Mammary epithelial cell (primary cell): ENCODE measurements around the gene TXNDC16.

ENCODE experiments used
- EZH2 ChIP-seq: IDR thresholded peaks from 2 replicates; pipeline ENCODE4 v1.6.1; 2012; ENCODE audit warnings: low read length, inconsistent platforms, borderline replicate concordance
- TF ChIP-seq, protein P1 (sequence below), 2 donors: IDR thresholded peaks in 1 of 2; conservative IDR thresholded peaks in 1 of 2; 2 replicates each; pipeline ENCODE4 v1.5.1; 2011 to 2012; ENCODE audit warnings: inconsistent platforms in 2 of 2, low read length in 2 of 2, mild to moderate bottlenecking in 2 of 2, control low read depth in 1 of 2, low read depth in 1 of 2; ENCODE audit not compliant: insufficient read depth in 1 of 2; ENCODE audit errors: extremely low read depth in 1 of 2

DNA sequence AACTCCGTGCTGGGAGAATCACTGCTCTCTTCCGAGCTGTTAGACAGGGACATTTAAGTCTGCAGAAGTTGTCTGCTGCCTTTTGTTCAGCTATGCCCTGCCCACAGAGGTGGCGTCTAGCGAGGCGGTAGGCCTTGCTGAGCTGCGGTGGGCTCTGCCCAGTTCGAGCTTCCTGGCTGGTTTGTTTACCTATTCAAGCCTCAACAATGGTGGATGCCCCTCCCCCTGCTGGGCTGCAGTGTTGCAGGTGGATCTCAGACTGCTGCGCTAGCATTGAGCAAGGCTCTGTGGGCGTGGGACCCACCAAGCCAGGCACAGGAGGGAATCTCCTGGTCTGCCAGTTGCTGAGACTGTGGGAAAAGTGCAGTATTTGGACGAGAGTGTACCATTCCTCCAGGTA is 44.0 kb upstream of the TXNDC16 start:
- TF ChIP-seq, protein P1, sequence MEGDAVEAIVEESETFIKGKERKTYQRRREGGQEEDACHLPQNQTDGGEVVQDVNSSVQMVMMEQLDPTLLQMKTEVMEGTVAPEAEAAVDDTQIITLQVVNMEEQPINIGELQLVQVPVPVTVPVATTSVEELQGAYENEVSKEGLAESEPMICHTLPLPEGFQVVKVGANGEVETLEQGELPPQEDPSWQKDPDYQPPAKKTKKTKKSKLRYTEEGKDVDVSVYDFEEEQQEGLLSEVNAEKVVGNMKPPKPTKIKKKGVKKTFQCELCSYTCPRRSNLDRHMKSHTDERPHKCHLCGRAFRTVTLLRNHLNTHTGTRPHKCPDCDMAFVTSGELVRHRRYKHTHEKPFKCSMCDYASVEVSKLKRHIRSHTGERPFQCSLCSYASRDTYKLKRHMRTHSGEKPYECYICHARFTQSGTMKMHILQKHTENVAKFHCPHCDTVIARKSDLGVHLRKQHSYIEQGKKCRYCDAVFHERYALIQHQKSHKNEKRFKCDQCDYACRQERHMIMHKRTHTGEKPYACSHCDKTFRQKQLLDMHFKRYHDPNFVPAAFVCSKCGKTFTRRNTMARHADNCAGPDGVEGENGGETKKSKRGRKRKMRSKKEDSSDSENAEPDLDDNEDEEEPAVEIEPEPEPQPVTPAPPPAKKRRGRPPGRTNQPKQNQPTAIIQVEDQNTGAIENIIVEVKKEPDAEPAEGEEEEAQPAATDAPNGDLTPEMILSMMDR (conservative IDR thresholded peaks at IDR 0.05 in 1 of 2, IDR thresholded peaks at IDR 0.05 in 1 of 2; ENCODE audit: extremely low read depth in 1 of 2, insufficient read depth in 1 of 2, low read depth in 1 of 2, low read length in 2 of 2) = no peak
- TF ChIP-seq EZH2 = no peak
